Measurements from ENCODE around the gene PTPN14. TPM values are rescaled to one million over a fixed set of nuclear protein-coding genes. Genes with fewer than 3 reads are reported as not detected.

Gene PTPN14
- total RNA-seq, 1 donor = 104 TPM

- DNase-seq (ENCODE audit: low read depth) = no peak
- H3K4me3 ChIP-seq (ENCODE audit: low read depth, low read length) = no peak overlapping the region
- TF ChIP-seq CTCF (IDR thresholded peaks at IDR 0.05; ENCODE audit: insufficient read depth, low read depth, low read length) = no peak
These were observed 1.8 kb upstream of the PTPN14 start for GRCh38 chr1:214553142-214553710.

- DNase-seq (ENCODE audit: low read depth) = peak; percentile 78
- no peak for TF ChIP-seq CTCF (IDR thresholded peaks at IDR 0.05; ENCODE audit: insufficient read depth, low read depth, low read length)
- H3K4me3 ChIP-seq (ENCODE audit: low read depth, low read length) = peak overlapping the region; percentile 74
These were observed 789 bp upstream of the PTPN14 start for GRCh38 chr1:214552174-214552608.

GRCh38 chr1:214550857-214551435, 456 bp downstream of the PTPN14 start:
- peak; percentile 24 for DNase-seq (ENCODE audit: low read depth)

GRCh38 chr1:214550013-214550856, 1.2 kb downstream of the PTPN14 start:
- peak; percentile 52 for DNase-seq (ENCODE audit: low read depth)
- peak; percentile 40 for TF ChIP-seq CTCF (IDR thresholded peaks at IDR 0.05; ENCODE audit: insufficient read depth, low read depth, low read length)
- H3K4me3 ChIP-seq (ENCODE audit: low read depth, low read length) = peak overlapping the region; percentile 94

More at GRCh38 chr1:214550857-214551435, 456 bp downstream of the PTPN14 start:
- peak overlapping the region; percentile 94 for H3K4me3 ChIP-seq (ENCODE audit: low read depth, low read length)
- TF ChIP-seq CTCF (IDR thresholded peaks at IDR 0.05; ENCODE audit: insufficient read depth, low read depth, low read length) = no peak

GRCh38 chr1:214549604-214550003, 1.8 kb downstream of the PTPN14 start:
- DNase-seq (ENCODE audit: low read depth) = no peak
- peak overlapping the region; percentile 94 for H3K4me3 ChIP-seq (ENCODE audit: low read depth, low read length)
- TF ChIP-seq CTCF (IDR thresholded peaks at IDR 0.05; ENCODE audit: insufficient read depth, low read depth, low read length) = no peak

- DNase-seq (ENCODE audit: low read depth) = peak; percentile 44
- no peak for TF ChIP-seq CTCF (IDR thresholded peaks at IDR 0.05; ENCODE audit: insufficient read depth, low read depth, low read length)
- peak overlapping the region; percentile 94 for H3K4me3 ChIP-seq (ENCODE audit: low read depth, low read length)
These were observed 2.4 kb downstream of the PTPN14 start for GRCh38 chr1:214548988-214549387.
